ENCODE measurements around the gene SLC35G6. TPM values are rescaled to one million over a fixed set of nuclear protein-coding genes. Genes with fewer than 3 reads are reported as not detected.
A peak's percentile ranks its signal among the peaks of the same experiment; 100 is the strongest.
"Not testable (repeated sequence)": the region's sequence is repeated elsewhere in the genome, so short reads cannot be mapped to it uniquely, and the experiment has no call there.

SLC35G6 gene
- polyA plus RNA-seq, 3 donors, result 0.10 TPM; not detected in 2

- DNase-seq (ENCODE audit: low read depth in 3 of 3, low spot score in 2 of 3), result no peak
These were observed 3.6 kb upstream of the SLC35G6 start for GRCh38 chr17:7477392-7478275.

GRCh38 chr17:7478276-7479212 is 2.7 kb upstream of the SLC35G6 start:
- no peak for DNase-seq (ENCODE audit: low read depth in 3 of 3, low spot score in 2 of 3)

- no peak for DNase-seq (ENCODE audit: low read depth in 3 of 3, low spot score in 2 of 3)
These were observed 1.8 kb upstream of the SLC35G6 start, which contains the start of gene ZBTB4 for GRCh38 chr17:7479213-7480088. ZBTB4 (minus strand) TSS chr17:7479631; CDS start chr17:7466801, 12,830 bp downstream.

GRCh38 chr17:7480089-7480384 is 1.2 kb upstream of the SLC35G6 start:
- no peak for DNase-seq (ENCODE audit: low read depth in 3 of 3, low spot score in 2 of 3)

GRCh38 chr17:7481842-7482741 is 846 bp downstream of the SLC35G6 start:
- not testable (repeated sequence) for DNase-seq (ENCODE audit: low read depth in 3 of 3, low spot score in 2 of 3)

- DNase-seq (ENCODE audit: low read depth in 3 of 3, low spot score in 2 of 3), result not testable (repeated sequence)
These were observed 1.5 kb downstream of the SLC35G6 start for GRCh38 chr17:7482742-7483088.

GRCh38 chr17:7483255-7484066 is 2.2 kb downstream of the SLC35G6 start:
- no peak for DNase-seq (ENCODE audit: low read depth in 3 of 3, low spot score in 2 of 3)

GRCh38 chr17:7484067-7484918 is 3.0 kb downstream of the SLC35G6 start, which contains the start of gene POLR2A:
POLR2A (plus strand) TSS chr17:7484366.
- peak; percentile 95 to 98 (median 96) for DNase-seq (ENCODE audit: low read depth in 3 of 3, low spot score in 2 of 3)

- DNase-seq (ENCODE audit: low read depth in 3 of 3, low spot score in 2 of 3), result no peak
These were observed 3.7 kb downstream of the SLC35G6 start for GRCh38 chr17:7484919-7485377.

- no peak for DNase-seq (ENCODE audit: low read depth in 3 of 3, low spot score in 2 of 3)
These were observed 4.9 kb downstream of the SLC35G6 start for GRCh38 chr17:7486181-7486580.

GRCh38 chr17:7490144-7490543 is 8.9 kb downstream of the SLC35G6 start:
- no peak for DNase-seq (ENCODE audit: low read depth in 3 of 3, low spot score in 2 of 3)

GRCh38 chr17:7491583-7491982 is 10.3 kb downstream of the SLC35G6 start:
- no peak for DNase-seq (ENCODE audit: low read depth in 3 of 3, low spot score in 2 of 3)

GRCh38 chr17:7493941-7494340 is 12.7 kb downstream of the SLC35G6 start:
- no peak for DNase-seq (ENCODE audit: low read depth in 3 of 3, low spot score in 2 of 3)

GRCh38 chr17:7495906-7496434 is 14.7 kb downstream of the SLC35G6 start:
- DNase-seq (ENCODE audit: low read depth in 3 of 3, low spot score in 2 of 3), result no peak

GRCh38 chr17:7496470-7497183 is 15.4 kb downstream of the SLC35G6 start:
- no peak for DNase-seq (ENCODE audit: low read depth in 3 of 3, low spot score in 2 of 3)

GRCh38 chr17:7497228-7497627 is 16.0 kb downstream of the SLC35G6 start:
- DNase-seq (ENCODE audit: low read depth in 3 of 3, low spot score in 2 of 3), result no peak

- no peak for DNase-seq (ENCODE audit: low read depth in 3 of 3, low spot score in 2 of 3)
These were observed 16.4 kb downstream of the SLC35G6 start for GRCh38 chr17:7497636-7498035.

Data from right renal cortex interstitium (tissue), 3 donors.